GM12872 (cell line): Measurements from ENCODE around the gene CYP4Z1.
A peak's percentile ranks its signal among the peaks of the same experiment; 100 is the strongest.

ENCODE experiments used
- CTCF ChIP-seq: IDR thresholded peaks from 3 replicates; pipeline ENCODE4 v1.5.1; 2011; ENCODE audit warnings: low read depth, mild to moderate bottlenecking, low read length, moderate library complexity; ENCODE audit not compliant: insufficient read depth

Gene CYP4Z1

GRCh38 chr1:47137198-47137597, 70.2 kb downstream of the CYP4Z1 start, which contains the start of gene CYP4A22:
Gene CYP4A22 (plus strand): TSS chr1:47137441. CDS start chr1:47137486, 45 bp downstream.
- TF ChIP-seq CTCF = no peak

DNA sequence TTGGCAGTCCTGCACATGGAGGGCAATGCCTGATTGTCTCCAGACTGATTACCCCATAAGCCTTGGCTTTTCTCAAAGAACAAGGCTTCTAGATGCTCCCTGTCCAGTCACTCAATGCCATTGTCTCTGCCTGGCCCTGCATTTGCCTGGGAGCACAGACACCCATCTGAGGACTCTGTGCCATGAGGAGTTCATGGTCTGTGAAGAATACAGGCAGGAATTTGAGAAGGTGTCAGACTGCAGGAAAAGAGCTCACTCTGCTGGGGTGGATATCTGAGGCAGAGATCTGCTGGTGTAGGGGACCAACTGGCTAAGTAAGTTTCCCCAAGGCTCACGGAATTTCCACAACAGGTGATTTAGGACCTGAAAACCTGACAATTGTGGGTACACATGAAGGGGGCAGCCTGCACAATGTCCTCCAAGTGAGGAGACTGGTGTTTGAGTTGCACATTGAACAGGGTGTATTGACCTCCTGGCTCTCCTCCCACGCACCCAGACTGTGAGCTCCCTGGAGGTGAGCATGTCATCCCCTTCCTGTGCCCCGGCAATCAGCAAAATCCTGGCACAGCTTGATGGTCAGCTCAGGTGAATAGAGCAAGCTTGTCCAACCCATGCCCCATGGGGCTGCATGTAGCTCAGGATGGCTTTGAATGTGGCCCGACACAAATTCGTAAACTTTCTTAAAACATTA, 71.0 kb downstream of the CYP4Z1 start:
- no peak for TF ChIP-seq CTCF

DNA sequence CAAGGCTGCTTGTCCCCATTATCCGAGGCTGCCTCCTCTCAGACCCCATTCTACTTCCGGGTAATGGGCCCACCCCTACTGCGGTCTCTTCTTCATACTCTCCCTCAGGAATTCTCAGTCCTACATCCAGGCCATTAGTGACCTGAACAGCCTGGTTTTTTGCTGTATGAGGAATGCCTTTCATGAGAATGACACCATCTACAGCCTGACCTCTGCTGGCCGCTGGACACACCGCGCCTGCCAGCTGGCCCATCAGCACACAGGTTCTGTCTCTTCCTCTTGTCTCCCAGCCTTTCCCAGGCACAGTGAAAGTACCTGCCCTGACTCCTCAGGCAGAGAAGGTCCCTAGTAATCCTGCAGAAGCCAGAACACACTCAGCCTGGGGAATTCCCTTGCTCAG, 76.6 kb downstream of the CYP4Z1 start:
- TF ChIP-seq CTCF = peak; percentile 33; the same call in 1 of the 3 replicates

- TF ChIP-seq CTCF = no peak
Observed at GRCh38 chr1:47147047-47147785, 80.2 kb downstream of the CYP4Z1 start.

GRCh38 chr1:47160716-47161115, 93.7 kb downstream of the CYP4Z1 start:
- TF ChIP-seq CTCF = no peak

GRCh38 chr1:47161298-47162040, 94.4 kb downstream of the CYP4Z1 start:
- TF ChIP-seq CTCF = no peak

DNA sequence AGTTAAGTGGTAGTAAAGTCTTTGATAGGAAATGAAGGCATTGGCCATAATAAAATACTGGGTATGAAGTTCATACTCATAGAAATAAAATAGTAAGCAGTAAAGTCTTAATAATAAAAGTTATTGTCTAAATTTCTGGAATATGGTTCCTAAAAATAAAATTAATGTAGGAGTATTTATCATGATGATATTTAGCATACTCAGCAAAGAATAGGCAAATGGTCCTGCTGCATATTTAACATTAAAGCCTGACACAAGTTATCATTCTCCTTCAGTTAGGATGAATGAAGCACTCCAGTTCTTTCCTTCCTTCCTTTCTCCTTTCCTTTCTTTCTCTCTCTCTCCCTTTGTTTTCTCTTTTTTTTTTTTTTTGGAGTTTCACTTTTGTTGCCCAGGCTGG, 97.5 kb downstream of the CYP4Z1 start:
- no peak for TF ChIP-seq CTCF
